OCI-LY3 (cell line): ENCODE results near the gene FAM120A.

Experiments
- CTCF ChIP-seq: fragments of 200-600, 300-600 bp; sonication (generic); IDR thresholded peaks from 2 replicates; pipeline ENCODE4 v1.5.1; 2014; ENCODE audit warnings: antibody characterized with exemption, low read length, low read depth
- EZH2phosphoT487 ChIP-seq: fragments of 200-600 bp; shearing (Covaris generic); IDR thresholded peaks from 2 replicates; pipeline ENCODE4 v1.6.1; 2018; ENCODE audit warnings: antibody characterized with exemption, mixed run types, low read depth

- TF ChIP-seq CTCF (no peak), EZH2phosphoT487 (no peak)
Observed at GRCh38 chr9:93457006-93457405, 5.5 kb downstream of the FAM120A start.
